ENCODE results near the gene ADAMTS2.

Gene ADAMTS2

GRCh38 chr5:179263391-179264052 is 81.7 kb downstream of the ADAMTS2 start:
- no peak for DNase-seq

DNA sequence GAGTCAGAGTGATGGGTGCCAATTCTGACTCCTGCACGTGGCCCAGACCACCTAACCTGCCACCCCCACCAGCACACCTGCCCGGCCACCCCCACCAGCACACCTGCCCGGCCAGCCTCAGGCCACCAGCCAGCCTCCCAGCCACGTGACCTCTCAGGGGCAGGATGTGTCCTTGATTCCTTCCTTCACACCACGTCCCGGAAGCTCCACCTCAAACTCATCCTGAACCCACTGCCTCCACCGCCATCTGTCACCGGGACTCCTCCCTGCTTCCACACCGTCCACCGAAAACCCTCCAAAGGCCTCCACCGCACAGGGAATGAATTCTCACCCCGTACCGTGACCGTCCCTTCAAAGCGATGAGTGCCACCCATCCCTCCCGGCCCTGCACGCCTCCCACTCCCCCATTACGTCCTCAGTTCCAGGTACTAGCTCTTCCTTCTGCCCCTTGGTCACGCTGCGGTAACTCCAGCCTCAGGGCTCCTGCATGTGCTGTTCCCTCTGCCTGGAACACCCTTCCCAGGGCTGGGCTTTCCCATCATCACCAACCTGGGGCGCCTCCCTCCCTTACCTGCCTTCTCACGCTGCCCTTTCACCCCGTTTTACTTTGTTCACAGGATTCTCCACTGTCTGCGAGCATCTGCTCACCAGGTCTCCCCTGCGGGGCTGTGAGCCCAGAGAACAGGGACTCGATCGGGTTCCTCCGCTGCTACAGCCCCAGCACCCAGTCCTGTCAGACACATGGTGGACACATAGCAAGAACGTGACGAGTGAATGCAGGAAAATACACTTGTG is 82.9 kb downstream of the ADAMTS2 start:
- no peak for DNase-seq

GRCh38 chr5:179261301-179262125 is 83.7 kb downstream of the ADAMTS2 start:
- no peak for DNase-seq

GRCh38 chr5:179260324-179261070 is 84.8 kb downstream of the ADAMTS2 start:
- no peak for DNase-seq

- DNase-seq = no peak
Measured at GRCh38 chr5:179259731-179260323, 85.4 kb downstream of the ADAMTS2 start.

DNA sequence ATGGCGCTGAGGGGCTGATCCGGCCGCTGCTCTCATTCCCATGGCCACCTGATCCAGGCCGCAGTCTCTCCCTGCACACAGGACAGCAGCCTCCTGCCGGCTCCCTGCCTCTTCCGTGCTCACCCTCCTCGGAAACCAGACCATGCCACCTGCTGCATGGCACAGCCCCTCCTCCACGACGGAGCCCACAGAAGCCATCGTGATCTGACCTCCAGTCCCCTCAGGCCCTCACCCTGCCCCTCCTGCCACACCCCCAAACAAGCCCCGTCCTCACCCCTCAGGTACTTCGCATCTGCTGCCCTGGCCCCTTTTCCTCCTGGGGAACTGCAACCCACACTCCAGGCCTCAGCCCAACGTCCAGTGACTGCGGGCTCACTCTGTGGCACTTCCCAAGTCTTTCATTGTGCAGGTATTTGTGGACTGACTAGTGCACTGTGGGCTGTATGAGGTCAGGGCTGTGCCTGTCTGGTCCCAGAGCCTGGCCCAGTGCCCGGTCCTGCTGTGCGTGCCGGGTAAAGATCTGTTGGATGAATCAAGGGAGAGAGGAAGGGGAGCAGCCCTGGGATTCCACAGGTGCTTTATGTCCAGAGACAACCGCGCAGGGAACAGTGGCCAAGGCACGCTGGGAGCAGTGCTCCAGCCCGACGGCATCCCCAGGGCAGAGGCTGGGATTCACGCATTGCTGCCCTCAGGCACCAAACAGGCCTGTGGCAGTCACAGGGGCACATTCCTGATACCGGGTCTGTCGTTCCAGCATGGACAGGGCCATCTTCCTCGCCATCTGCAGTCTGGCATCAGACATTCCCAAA is 86.1 kb downstream of the ADAMTS2 start:
- no peak for DNase-seq

DNA sequence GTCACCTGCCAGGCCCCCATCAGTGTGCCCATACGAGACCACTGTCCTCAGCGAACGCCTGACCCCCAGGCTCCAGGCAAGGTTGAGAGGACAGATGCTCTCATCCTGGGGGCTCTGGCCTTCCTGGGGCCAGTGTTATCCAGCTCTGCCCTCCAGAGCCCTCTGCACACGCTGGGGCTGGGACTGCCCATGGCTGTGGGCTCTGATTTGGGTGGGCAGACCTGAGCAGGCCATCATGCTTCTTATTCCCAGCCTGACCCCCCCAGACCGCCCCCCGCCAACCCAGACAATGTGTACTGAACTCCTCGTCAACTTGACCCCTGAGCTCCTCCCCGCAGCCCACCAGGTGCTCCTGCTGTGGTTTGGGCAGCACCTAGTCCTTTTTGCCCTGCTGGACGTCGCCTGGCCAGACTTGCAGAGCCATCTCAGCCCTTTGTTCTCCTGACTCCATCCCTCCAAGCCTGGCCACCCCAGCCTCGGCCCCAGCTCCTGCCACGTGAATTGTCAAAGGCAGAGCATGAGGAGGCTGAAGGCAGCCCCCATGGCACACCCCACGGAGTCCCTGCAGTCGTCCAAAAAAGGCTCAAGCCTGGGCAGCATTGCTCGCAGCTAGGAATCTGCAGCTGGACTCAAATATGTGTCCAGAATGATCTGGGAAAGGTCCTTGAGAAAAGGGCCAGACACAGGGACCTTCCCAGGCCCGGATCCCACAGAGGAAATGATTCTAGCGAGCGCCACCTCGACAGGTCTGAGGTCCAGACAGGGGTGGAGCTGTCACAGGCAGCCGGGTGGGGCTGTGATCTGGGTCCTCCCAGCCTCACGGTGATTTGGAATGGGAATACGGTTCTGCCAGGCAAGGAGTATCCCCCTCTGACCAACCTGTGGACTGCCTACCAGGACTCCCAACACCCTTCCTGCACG is 87.0 kb downstream of the ADAMTS2 start:
- DNase-seq = no peak

DNA sequence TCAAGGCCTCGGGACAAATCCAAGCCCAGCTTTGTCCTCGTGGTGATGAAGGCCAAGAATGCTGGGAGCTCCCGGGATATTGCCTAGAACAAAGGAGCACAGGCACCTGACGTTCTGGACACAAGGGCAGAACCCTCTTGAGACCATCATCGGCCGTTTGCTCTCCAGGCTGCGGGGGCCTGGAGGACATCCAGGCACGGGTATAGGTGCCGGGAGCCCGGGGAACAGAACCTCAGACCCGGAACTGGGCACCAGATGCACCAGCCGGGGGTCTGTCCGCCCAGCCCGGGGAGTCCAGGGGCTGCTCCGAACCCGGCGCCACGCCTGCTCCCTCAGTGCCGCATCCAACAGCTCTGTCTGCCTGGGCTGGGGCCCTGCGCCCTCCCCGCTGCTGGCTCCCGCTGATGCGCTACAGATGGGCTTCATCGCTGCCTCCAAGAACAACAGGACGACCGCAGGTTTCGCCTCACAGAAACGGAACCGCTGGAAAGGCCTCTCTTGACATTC is 88.0 kb downstream of the ADAMTS2 start:
- DNase-seq = no peak

- DNase-seq = no peak
Measured at GRCh38 chr5:179256328-179257175, 88.7 kb downstream of the ADAMTS2 start.

DNA sequence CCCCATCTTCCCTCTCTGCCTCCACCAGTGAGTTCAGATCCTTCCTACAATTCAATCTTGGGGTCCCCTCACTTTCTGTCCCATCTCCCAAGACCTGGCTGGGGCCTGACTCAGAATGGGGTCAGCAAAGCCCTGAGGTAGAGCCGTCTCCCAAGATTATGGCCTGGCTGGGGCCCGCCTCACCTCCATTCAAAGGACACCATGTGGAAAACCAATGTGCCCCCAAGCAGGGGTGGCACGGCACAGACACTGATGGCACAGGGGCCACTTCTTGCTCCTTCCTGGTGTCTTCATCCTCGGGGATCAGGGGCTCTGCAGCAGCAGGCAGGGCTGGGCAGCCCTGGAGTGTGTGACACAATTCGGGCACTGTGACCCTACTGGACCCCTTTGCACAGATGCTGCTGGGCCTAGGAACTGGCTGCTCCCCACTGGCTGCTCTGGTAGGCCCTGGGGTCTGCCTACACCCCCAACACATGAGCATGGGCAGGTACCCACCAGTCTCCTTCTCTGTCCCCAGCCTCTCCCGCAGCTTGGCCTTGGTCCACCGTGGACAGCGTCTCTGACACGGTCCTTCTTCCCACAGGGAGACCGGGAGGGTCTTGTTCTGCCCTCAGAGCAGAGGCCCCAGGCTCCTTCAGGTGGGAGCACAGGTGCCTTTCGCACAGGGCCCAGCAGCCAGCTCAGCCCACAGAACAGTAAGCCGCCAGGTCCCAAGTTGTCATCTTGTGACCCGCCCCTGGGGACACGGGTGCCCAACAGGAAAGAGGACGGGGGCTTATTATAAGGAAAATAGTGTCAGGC is 89.5 kb downstream of the ADAMTS2 start:
- DNase-seq = no peak

DNA sequence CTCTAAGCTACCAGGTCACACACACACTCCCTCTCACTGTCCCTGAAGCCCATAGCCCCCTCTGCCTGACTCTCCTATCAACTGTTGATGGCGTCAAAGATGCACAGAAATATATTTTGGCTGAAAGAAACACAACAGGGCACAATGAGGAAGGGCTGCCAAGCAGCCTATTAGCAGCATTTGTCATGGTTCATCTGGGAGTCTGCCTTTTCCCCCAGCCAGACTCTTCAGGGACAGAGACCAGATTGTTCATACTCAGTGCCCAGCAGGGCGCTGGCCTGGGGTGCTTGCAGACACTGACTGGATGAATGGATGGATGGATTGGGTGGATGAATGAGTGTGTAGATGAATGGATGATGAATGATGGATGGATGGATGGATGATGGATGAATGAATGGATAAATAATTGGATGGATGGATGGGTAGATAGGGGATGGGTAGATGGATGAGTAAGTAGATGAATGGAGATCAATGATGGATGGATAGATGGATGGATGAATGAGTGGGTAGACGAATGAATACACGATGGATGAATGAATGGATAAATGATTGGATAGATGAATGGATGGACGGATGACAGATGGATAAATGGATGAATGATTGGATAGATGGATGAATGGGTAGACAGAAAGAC is 90.5 kb downstream of the ADAMTS2 start:
- DNase-seq = no peak

GRCh38 chr5:179253730-179254129 is 91.5 kb downstream of the ADAMTS2 start:
- DNase-seq = no peak

DNA sequence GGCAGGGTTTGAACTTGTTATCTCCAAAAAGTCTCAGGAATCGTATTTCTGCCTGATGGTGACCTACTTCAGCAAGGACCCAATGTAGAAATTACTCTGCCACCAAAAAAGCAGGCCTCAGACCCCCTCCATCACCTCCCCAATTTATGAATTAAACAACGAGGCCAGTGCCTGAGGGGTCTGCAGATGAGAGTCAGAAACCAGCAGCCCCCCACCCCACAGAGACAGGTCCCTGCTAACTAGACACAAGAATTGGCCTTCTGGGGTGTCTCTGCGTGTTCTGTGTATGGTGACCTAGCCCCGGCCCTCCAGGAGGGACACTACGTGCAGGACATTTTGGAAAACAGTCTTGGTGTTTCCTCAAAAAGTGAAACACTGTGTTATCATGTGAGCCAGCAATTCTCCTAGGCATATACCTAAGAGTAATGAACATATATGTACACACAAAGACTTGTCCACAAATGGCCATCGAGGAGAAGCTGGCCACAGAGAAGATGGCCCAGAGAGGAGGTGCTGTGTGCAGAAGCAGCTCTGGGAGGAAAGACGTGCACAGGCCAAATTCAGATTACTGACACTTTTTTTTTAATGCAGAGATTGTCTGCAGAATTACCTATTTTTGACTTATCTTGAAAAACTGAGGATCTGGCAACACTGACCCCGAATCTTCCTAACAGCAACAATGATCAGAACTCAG is 93.8 kb downstream of the ADAMTS2 start:
- no peak for DNase-seq

DNA sequence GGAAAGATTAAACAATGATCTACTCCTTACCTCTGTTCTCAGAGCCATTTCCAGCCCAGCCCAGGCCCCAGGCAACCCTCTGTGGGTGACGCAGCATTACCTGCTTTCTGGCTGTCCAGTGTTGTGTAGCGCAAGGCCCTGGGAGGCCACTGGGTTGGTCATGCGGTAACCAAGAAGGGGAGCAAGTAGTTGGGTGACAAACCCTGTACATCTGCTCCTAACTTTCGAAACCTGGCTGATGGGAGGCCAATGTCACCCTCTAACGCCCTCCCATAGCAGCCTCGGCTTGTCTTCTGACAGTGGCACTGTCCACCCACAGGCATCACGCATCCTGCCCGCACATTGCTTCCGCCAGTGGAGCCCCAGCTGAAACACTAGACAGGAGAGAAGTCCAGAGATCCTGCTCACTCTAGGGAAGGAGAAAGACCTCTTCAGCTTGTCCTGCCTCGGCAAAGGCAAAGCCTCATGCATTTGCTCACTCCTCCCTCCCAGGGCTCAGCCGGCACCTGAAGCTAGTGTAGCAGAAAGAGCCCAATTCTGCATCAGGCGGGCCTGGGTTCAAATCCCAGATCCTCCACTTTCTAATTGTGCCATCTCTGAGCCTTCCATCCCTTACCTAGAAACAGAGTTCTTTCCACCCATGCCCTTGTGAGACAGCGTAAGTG is 94.6 kb downstream of the ADAMTS2 start:
- no peak for DNase-seq

GRCh38 chr5:179246227-179246626 is 99.0 kb downstream of the ADAMTS2 start:
- DNase-seq = no peak

GRCh38 chr5:179245031-179245430 is 100.2 kb downstream of the ADAMTS2 start:
- no peak for DNase-seq

DNA sequence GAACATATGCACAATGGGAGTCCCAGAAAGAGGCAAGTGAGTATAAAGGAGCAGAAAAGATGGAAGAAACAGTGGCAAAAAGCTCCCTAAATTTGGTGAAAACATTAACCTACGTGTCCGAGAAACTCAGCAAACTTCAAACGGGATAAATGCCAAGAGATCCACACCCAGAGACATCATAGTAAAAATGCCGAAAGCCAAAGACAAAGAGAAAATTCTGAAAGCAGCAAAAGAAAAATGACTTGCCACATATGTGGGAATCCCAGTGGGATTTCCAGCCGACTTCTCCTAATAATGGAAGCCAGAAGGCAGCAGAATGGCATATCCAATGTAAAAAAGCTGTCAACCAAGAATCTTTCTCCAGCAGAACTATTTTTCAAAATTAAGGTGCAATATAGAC is 101.2 kb downstream of the ADAMTS2 start:
- no peak for DNase-seq

Measured in GOT3 (cell line).